ENCODE measurements around the gene TSKU.

The TSKU gene

DNA sequence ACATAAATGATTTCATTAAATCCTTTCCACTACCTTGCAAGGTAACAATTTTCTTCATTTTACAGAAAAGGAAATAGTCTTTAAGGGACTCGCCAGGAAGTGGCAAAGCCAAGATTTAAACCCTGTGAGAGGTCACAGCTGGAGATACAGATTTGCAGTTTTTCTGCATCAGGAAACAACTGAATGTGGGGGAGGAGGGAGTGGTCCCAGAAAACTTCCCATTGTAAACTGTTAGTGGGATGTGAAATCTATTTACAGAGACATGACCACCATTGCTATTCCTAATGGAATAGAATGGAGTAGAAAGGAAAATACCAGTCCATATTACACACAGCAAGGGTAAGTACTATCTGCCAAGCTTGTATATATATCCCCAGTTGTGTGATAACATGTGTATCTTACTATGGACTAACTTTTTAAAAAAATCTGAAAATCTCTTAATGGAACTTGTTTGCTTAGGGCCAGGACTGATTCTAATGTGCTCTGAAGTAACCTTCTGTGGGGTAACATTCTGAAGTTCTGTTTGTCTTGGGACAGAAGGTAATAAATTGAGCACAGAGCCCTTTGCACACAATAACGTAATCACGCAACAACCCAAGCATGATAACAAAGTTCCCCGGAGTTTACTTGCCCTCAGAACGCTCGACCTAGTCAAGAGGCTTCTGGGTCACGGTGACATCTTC, 10.9 kb upstream of the TSKU start:
- peaks cover 7% of the 10 kb centered on the region for H3K27me3 Mint-ChIP-seq
- H3K27ac Mint-ChIP-seq: no peak overlapping the region
- peaks cover 17% of the 10 kb centered on the region for H3K4me1 Mint-ChIP-seq (ENCODE audit: low read depth)
- H3K36me3 Mint-ChIP-seq (ENCODE audit: low read depth): no peaks in the 10 kb centered on the region
- no peak overlapping the region for H3K4me3 Mint-ChIP-seq
- H3K9me3 Mint-ChIP-seq: peaks cover 14% of the 10 kb centered on the region

DNA sequence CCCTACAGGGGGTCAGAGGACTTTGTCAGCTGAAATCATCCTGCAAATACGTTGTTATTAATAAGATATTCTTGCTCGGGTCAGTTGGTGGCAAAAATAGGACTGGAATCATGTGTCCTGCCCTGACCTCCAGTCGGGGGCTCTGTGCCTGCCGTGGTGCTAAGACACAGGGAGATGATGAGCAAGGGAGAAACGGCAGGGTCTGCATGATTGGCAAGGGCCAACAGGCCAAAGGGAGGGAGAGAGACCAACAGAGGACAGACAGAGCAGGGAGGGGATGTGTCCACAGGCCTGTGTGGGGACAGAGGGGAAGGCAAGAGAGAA, 10.4 kb upstream of the TSKU start:
- H3K36me3 Mint-ChIP-seq (ENCODE audit: low read depth): no peaks in the 10 kb centered on the region
- H3K4me1 Mint-ChIP-seq (ENCODE audit: low read depth): peaks cover 12% of the 10 kb centered on the region
- peaks cover 17% of the 10 kb centered on the region for H3K9me3 Mint-ChIP-seq
- H3K4me3 Mint-ChIP-seq: no peak overlapping the region
- H3K27ac Mint-ChIP-seq: no peak overlapping the region
- H3K27me3 Mint-ChIP-seq: peaks cover 10% of the 10 kb centered on the region

GRCh38 chr11:76773921-76774361, 9.2 kb upstream of the TSKU start:
- no peak overlapping the region for H3K27ac Mint-ChIP-seq
- no peaks in the 10 kb centered on the region for H3K36me3 Mint-ChIP-seq (ENCODE audit: low read depth)
- peaks cover 19% of the 10 kb centered on the region for H3K27me3 Mint-ChIP-seq
- peaks cover 17% of the 10 kb centered on the region for H3K9me3 Mint-ChIP-seq
- H3K4me3 Mint-ChIP-seq: no peak overlapping the region
- peaks cover under 1% of the 10 kb centered on the region for H3K4me1 Mint-ChIP-seq (ENCODE audit: low read depth)

DNA sequence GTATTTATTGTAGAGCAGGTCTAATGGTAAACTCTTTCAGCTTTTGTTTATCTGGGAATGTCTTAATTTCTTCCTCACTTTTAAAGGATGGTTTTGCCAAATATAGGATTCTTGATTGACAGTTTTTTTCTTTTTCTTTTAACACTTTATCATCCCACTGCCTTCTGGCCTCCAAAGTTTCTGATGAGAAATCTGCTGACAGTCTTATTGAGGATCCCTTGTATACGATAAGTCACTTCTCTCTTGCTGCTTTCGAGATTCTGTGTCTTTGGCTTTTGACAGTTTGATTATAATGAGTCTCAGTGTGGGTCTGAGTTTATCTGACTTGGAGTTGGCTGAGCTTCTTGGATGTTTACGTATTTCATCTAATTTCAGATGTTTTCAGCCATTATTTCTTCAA, 6.7 kb upstream of the TSKU start:
- Mint-ChIP-seq H3K27ac (no peak overlapping the region), H3K27me3 (peaks cover 39% of the 10 kb centered on the region), H3K4me1 (ENCODE audit: low read depth) (no peaks in the 10 kb centered on the region), H3K9me3 (peaks cover 17% of the 10 kb centered on the region), H3K36me3 (ENCODE audit: low read depth) (no peaks in the 10 kb centered on the region), H3K4me3 (no peak overlapping the region)

DNA sequence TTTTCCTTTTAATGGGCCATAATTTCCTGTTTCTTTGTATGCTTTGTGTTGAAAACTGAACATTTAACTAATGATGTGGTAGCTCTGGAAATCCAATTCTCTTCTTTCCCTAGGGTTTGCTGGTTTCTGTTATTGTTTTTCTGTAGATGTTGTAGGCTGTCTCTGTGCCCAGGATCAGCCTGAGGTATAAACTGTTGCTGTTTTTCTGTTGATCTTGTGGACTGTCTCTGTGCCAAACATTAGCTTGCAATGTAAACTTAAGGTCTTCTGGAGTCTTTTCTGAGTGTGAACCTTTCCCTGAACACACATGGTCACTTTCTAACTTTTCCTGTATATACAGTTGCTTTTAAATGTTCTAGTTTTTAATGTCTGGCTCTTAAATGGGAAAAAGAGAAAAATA, 5.9 kb upstream of the TSKU start:
- Mint-ChIP-seq H3K27me3 (peaks cover 39% of the 10 kb centered on the region), H3K4me3 (no peak overlapping the region), H3K4me1 (ENCODE audit: low read depth) (peaks cover 1% of the 10 kb centered on the region), H3K36me3 (ENCODE audit: low read depth) (no peaks in the 10 kb centered on the region), H3K9me3 (peaks cover 17% of the 10 kb centered on the region), H3K27ac (no peak overlapping the region)

DNA sequence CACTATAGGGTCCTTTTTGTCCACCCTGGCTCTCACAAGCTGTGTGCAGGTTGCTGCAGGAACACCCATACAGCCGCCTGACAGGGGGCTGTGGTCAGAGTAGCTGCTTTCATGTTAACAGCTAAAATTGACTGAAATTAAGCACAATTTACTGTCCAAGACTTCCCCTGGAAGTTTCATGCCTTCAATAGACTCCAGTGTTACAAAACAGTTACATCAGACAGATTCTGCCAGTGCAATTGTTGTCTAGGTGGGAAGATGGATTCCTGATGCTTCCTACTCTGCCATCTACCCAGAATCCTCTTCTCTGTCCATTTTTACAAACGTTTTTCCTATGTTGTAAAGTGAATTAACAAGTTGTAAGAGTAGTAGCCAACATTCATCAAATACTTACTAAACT, 5.3 kb upstream of the TSKU start:
- H3K36me3 Mint-ChIP-seq (ENCODE audit: low read depth): no peaks in the 10 kb centered on the region
- no peak overlapping the region for H3K27ac Mint-ChIP-seq
- H3K4me3 Mint-ChIP-seq: no peak overlapping the region
- peaks cover 44% of the 10 kb centered on the region for H3K27me3 Mint-ChIP-seq
- peaks cover 7% of the 10 kb centered on the region for H3K4me1 Mint-ChIP-seq (ENCODE audit: low read depth)
- peaks cover 17% of the 10 kb centered on the region for H3K9me3 Mint-ChIP-seq

DNA sequence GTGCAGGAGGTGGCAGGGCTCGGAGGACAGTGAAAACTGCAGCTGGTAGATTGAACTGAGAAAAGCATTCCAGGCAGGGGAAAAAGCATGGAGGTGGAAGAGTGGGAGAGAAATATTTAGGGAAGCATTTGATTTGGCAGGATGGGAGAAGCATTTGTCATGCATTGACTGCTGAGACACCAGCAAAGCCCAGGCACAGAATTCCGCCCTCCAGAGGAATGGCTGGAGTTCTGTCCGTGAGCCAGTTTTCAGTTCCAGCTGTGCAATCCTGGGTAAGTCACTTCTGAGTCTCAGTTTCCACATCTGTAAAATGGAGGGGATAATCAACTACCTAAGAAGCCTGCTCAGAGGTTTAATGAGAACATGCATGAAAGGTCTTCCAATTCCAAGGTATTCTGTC, 4.3 kb upstream of the TSKU start:
- Mint-ChIP-seq H3K36me3 (ENCODE audit: low read depth) (no peaks in the 10 kb centered on the region), H3K27ac (no peak overlapping the region), H3K9me3 (peaks cover 17% of the 10 kb centered on the region), H3K4me1 (ENCODE audit: low read depth) (peaks cover 8% of the 10 kb centered on the region), H3K4me3 (no peak overlapping the region), H3K27me3 (peaks cover 45% of the 10 kb centered on the region)

DNA sequence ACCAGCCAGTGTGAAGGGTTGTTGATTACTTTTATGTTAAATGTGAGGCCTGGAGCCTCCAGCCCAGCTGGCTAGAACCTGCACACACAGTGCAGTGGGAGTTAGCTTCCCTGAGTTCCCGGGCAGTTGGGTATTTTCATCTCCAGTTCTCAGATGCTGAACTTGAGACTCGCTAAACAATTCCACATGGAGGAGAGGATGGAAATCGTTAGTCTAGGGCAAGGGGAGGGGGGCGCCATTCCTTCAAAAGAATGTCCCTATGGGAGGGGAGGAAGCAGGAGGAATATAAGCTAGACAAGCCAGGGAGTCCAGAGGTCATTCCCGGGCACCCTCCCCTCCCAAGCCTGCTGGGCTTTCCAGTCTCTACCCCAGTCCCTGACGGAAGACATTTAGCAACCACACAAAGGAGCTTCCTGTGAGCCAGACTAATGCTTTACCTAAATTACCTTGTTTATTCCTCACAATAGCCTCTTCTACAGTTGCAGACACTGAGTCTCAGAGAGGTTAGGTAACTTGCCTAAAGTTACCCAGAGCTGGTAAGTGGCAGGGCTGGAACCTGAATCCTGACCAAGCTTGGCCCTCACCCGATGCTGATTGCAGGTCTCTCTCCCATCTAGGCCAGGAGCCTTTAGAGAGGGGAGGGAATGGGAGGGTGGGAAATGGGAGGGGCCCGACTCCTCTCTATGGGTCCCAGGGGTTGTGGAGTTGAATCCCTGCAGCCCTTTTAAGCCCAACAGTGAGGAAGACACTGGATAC, 1.9 kb upstream of the TSKU start:
- Mint-ChIP-seq H3K4me3 (no peak overlapping the region), H3K4me1 (ENCODE audit: low read depth) (peaks cover 18% of the 10 kb centered on the region), H3K9me3 (peaks cover 12% of the 10 kb centered on the region), H3K36me3 (ENCODE audit: low read depth) (no peaks in the 10 kb centered on the region), H3K27me3 (peaks cover 61% of the 10 kb centered on the region), H3K27ac (no peak overlapping the region)

DNA sequence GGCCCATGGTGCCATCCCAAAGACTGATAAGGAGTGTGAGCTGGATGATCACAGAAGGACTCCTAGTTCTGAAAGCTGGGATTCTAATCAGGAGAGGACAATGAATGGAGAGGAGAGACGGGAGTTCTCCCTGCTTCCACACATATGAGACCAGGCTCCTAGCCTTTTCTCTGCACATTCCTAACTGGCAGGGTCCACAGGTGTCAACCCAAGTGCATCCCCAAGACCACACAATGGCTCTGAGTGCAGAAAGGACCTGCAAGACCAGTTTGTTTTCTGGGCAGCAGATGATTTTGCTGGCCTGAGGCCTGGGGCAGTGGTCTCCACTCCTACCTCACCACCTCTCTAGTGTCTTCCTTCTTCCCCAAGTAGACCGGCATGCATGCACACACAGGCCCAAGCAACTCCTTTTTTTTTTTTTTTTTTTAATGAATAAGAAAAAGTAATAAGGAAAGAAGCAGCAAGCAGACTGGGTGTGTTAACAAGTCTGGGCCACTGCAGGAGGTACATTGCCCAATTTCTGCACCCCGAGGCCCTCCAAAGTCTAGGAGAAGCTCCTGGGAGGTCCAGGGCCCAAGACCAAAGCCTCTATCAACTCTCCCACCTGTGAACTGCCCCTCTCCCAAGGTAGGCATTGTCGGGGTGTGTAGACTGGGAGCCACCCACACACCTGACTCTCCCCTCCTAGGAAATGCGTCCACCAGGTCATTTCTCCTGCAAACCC, 1.2 kb upstream of the TSKU start:
- no peak overlapping the region for H3K27ac Mint-ChIP-seq
- peak overlapping the region; percentile 73 for H3K4me3 Mint-ChIP-seq
- H3K36me3 Mint-ChIP-seq (ENCODE audit: low read depth): no peaks in the 10 kb centered on the region
- peaks cover 18% of the 10 kb centered on the region for H3K4me1 Mint-ChIP-seq (ENCODE audit: low read depth)
- H3K9me3 Mint-ChIP-seq: peaks cover 6% of the 10 kb centered on the region
- peaks cover 60% of the 10 kb centered on the region for H3K27me3 Mint-ChIP-seq

GRCh38 chr11:76782531-76783293, 444 bp upstream of the TSKU start:
- peaks cover 18% of the 10 kb centered on the region for H3K4me1 Mint-ChIP-seq (ENCODE audit: low read depth)
- no peaks in the 10 kb centered on the region for H3K9me3 Mint-ChIP-seq
- H3K27ac Mint-ChIP-seq: peak overlapping the region; percentile 68
- peak overlapping the region; percentile 73 for H3K4me3 Mint-ChIP-seq
- H3K27me3 Mint-ChIP-seq: peaks cover 54% of the 10 kb centered on the region
- no peaks in the 10 kb centered on the region for H3K36me3 Mint-ChIP-seq (ENCODE audit: low read depth)

- Mint-ChIP-seq H3K4me1 (ENCODE audit: low read depth) (peaks cover 18% of the 10 kb centered on the region), H3K27ac (no peak overlapping the region), H3K9me3 (no peaks in the 10 kb centered on the region), H3K36me3 (ENCODE audit: low read depth) (no peaks in the 10 kb centered on the region), H3K4me3 (peak overlapping the region; percentile 54), H3K27me3 (peaks cover 43% of the 10 kb centered on the region)
These were observed 999 bp downstream of the TSKU start for GRCh38 chr11:76783896-76784813.

- Mint-ChIP-seq H3K9me3 (no peaks in the 10 kb centered on the region), H3K36me3 (ENCODE audit: low read depth) (no peaks in the 10 kb centered on the region), H3K4me3 (no peak overlapping the region), H3K27me3 (peaks cover 33% of the 10 kb centered on the region), H3K27ac (no peak overlapping the region), H3K4me1 (ENCODE audit: low read depth) (peaks cover 18% of the 10 kb centered on the region)
These were observed 2.4 kb downstream of the TSKU start for GRCh38 chr11:76785513-76785912.

GRCh38 chr11:76786016-76786415, 2.9 kb downstream of the TSKU start:
- Mint-ChIP-seq H3K9me3 (no peaks in the 10 kb centered on the region), H3K27ac (no peak overlapping the region), H3K27me3 (peaks cover 29% of the 10 kb centered on the region), H3K36me3 (ENCODE audit: low read depth) (no peaks in the 10 kb centered on the region), H3K4me1 (ENCODE audit: low read depth) (peaks cover 18% of the 10 kb centered on the region), H3K4me3 (no peak overlapping the region)

GRCh38 chr11:76786441-76787014, 3.4 kb downstream of the TSKU start:
- Mint-ChIP-seq H3K27ac (no peak overlapping the region), H3K9me3 (no peaks in the 10 kb centered on the region), H3K4me3 (no peak overlapping the region), H3K4me1 (ENCODE audit: low read depth) (peaks cover 18% of the 10 kb centered on the region), H3K36me3 (ENCODE audit: low read depth) (no peaks in the 10 kb centered on the region), H3K27me3 (peaks cover 25% of the 10 kb centered on the region)
